BE2C (cell line): ENCODE data around the gene BEX4.
A peak's percentile ranks its signal among the peaks of the same experiment; 100 is the strongest.
"Not testable (repeated sequence)": the region's sequence is repeated elsewhere in the genome, so short reads cannot be mapped to it uniquely, and the experiment has no call there.

Experiments
- DNase-seq: peaks from one replicate; pipeline ENCODE4 v3.0.0-alpha.2; 2020
- H3K27me3 ChIP-seq: fragments of 250-450 bp; sonication (Bioruptor Pico); 2 replicates; pipeline ENCODE4 v1.5.1; 2020; ENCODE audit warnings: mild to moderate bottlenecking
- H3K36me3 ChIP-seq: fragments of 250-450 bp; sonication (Bioruptor Pico); 2 replicates; pipeline ENCODE4 v1.5.1; 2020; ENCODE audit warnings: mild to moderate bottlenecking
- H3K4me1 ChIP-seq: fragments of 250-450 bp; sonication (Bioruptor Pico); 2 replicates; pipeline ENCODE4 v1.5.1; 2020
- H3K4me3 ChIP-seq: 2 replicates; pipeline ENCODE4 v1.5.1; 2011; ENCODE audit warnings: low read depth, low read length
- H3K9me3 ChIP-seq: fragments of 250-450 bp; sonication (Bioruptor Pico); 2 replicates; pipeline ENCODE4 v1.5.1; 2020
- CTCF ChIP-seq: IDR thresholded peaks from 2 replicates; pipeline ENCODE4 v1.5.1; 2012; ENCODE audit warnings: mild to moderate bottlenecking, low read depth, low read length

The BEX4 gene

GRCh38 chrX:103211012-103211715, 3.7 kb upstream of the BEX4 start:
- H3K4me3 ChIP-seq, result no peak overlapping the region
- H3K27me3 ChIP-seq, result no peaks in the 10 kb centered on the region
- DNase-seq, result peak; percentile 50
- H3K4me1 ChIP-seq, result no peaks in the 10 kb centered on the region
- H3K9me3 ChIP-seq, result no peaks in the 10 kb centered on the region
- H3K36me3 ChIP-seq, result no peaks in the 10 kb centered on the region; the same call in 1 of the 2 replicates
- TF ChIP-seq CTCF, result peak; percentile 64

- DNase-seq, result no peak
- Histone ChIP-seq H3K4me3 (no peak overlapping the region), H3K36me3 (no peaks in the 10 kb centered on the region; the same call in 1 of the 2 replicates), H3K27me3 (no peaks in the 10 kb centered on the region), H3K4me1 (no peaks in the 10 kb centered on the region), H3K9me3 (no peaks in the 10 kb centered on the region)
- TF ChIP-seq CTCF, result no peak
Observed at GRCh38 chrX:103212749-103213457, 2.0 kb upstream of the BEX4 start.

- no peaks in the 10 kb centered on the region for H3K27me3 ChIP-seq
- DNase-seq, result peak; percentile 70
Observed at GRCh38 chrX:103215425-103215991, 600 bp downstream of the BEX4 start.

GRCh38 chrX:103220511-103221323, 5.8 kb downstream of the BEX4 start:
- no peak for DNase-seq
- Histone ChIP-seq H3K36me3 (no peaks in the 10 kb centered on the region; the same call in 1 of the 2 replicates), H3K4me1 (no peaks in the 10 kb centered on the region), H3K9me3 (no peaks in the 10 kb centered on the region), H3K4me3 (no peak overlapping the region), H3K27me3 (no peaks in the 10 kb centered on the region)
- TF ChIP-seq CTCF, result no peak

More at GRCh38 chrX:103215425-103215991, 600 bp downstream of the BEX4 start:
- no peaks in the 10 kb centered on the region for H3K4me1 ChIP-seq
- TF ChIP-seq CTCF, result no peak
- peak overlapping the region; percentile 78 for H3K4me3 ChIP-seq
- H3K36me3 ChIP-seq, result no peaks in the 10 kb centered on the region; the same call in 1 of the 2 replicates
- no peaks in the 10 kb centered on the region for H3K9me3 ChIP-seq

GRCh38 chrX:103225918-103226317, 11.0 kb downstream of the BEX4 start:
- DNase-seq, H3K36me3 ChIP-seq, H3K9me3 ChIP-seq, H3K4me1 ChIP-seq, H3K27me3 ChIP-seq, H3K4me3 ChIP-seq: not testable (repeated sequence)

GRCh38 chrX:103233263-103233662, 18.4 kb downstream of the BEX4 start:
- Histone ChIP-seq H3K4me3 (no peak overlapping the region), H3K27me3 (no peaks in the 10 kb centered on the region), H3K36me3 (no peaks in the 10 kb centered on the region), H3K4me1 (no peaks in the 10 kb centered on the region), H3K9me3 (no peaks in the 10 kb centered on the region)
- no peak for DNase-seq
- no peak for TF ChIP-seq CTCF
